GM23248 (cell line): ENCODE measurements around the gene FAM83F. TPM values are rescaled to one million over a fixed set of nuclear protein-coding genes. Genes with fewer than 3 reads are reported as not detected.

ENCODE experiments used
- DNase-seq: peaks from one replicate; pipeline ENCODE4 v3.0.0-alpha.2; 2015
- H2AFZ ChIP-seq: fragments of 200-600 bp; sonication (generic); 2 replicates; pipeline ENCODE4 v1.6.1; 2016; ENCODE audit warnings: antibody characterized with exemption
- H3F3A ChIP-seq: fragments of 200-600 bp; sonication (generic); 2 replicates; pipeline ENCODE4 v1.6.1; 2016; ENCODE audit warnings: mild to moderate bottlenecking, antibody characterized with exemption, mixed run types; ENCODE audit not compliant: insufficient read depth
- H3K27ac ChIP-seq: fragments of 200-600 bp; sonication (generic); 2 replicates; pipeline ENCODE4 v1.5.1; 2016; ENCODE audit warnings: mild to moderate bottlenecking
- H3K27me3 ChIP-seq: fragments of 200-600 bp; sonication (generic); replicated peaks from 2 replicates; pipeline ENCODE4 v1.6.1; 2016; ENCODE audit warnings: mild to moderate bottlenecking; ENCODE audit not compliant: insufficient read depth
- H3K36me3 ChIP-seq: fragments of 200-600 bp; sonication (generic); 2 replicates; pipeline ENCODE4 v1.6.1; 2016; ENCODE audit warnings: low read depth, mild to moderate bottlenecking
- H3K4me1 ChIP-seq: fragments of 200-600 bp; sonication (generic); 2 replicates; pipeline ENCODE4 v1.6.1; 2016; ENCODE audit warnings: mild to moderate bottlenecking; ENCODE audit not compliant: insufficient read depth
- H3K4me2 ChIP-seq: fragments of 200-600 bp; sonication (generic); one replicate; pipeline ENCODE4 v1.6.1; 2016; ENCODE audit warnings: mild to moderate bottlenecking; ENCODE audit not compliant: unreplicated experiment
- H3K4me3 ChIP-seq: fragments of 200-600 bp; sonication (generic); 2 replicates; pipeline ENCODE4 v1.5.1; 2016; ENCODE audit warnings: mild to moderate bottlenecking
- H3K79me2 ChIP-seq: fragments of 200-600 bp; sonication (generic); 2 replicates; pipeline ENCODE4 v1.6.1; 2016; ENCODE audit warnings: mild to moderate bottlenecking; ENCODE audit not compliant: insufficient read depth
- H3K9ac ChIP-seq: fragments of 200-600 bp; sonication (generic); 2 replicates; pipeline ENCODE4 v1.6.1; 2016; ENCODE audit warnings: mild to moderate bottlenecking
- H3K9me2 ChIP-seq: fragments of 200-600 bp; sonication (generic); 2 replicates; pipeline ENCODE4 v1.6.1; 2016; ENCODE audit warnings: mixed run types, mild to moderate bottlenecking, moderate library complexity; ENCODE audit not compliant: insufficient read depth
- H3K9me3 ChIP-seq: fragments of 200-600 bp; sonication (generic); one replicate; pipeline ENCODE4 v1.6.1; 2017; ENCODE audit warnings: low read depth
- H4K20me1 ChIP-seq: fragments of 200-600 bp; sonication (generic); 2 replicates; pipeline ENCODE4 v1.6.0; 2016; ENCODE audit not compliant: insufficient read depth
- EZH2 ChIP-seq: fragments of 200-600 bp; sonication (generic); IDR thresholded peaks from 2 replicates; pipeline ENCODE4 v1.6.1; 2018; ENCODE audit warnings: antibody characterized with exemption, mild to moderate bottlenecking; ENCODE audit not compliant: insufficient read depth, poor library complexity, severe bottlenecking
- EZH2phosphoT487 ChIP-seq: fragments of 200-600 bp; sonication (generic); IDR thresholded peaks from 2 replicates; pipeline ENCODE4 v1.6.1; 2018; ENCODE audit warnings: antibody characterized with exemption, moderate library complexity, mild to moderate bottlenecking, low read depth; ENCODE audit not compliant: insufficient read depth
- WGBS, 2 experiments: methylation state at CpG; one replicate each; pipeline ENCODE4 v1.1.6; 2015 to 2017; ENCODE audit warnings: low lambda C conversion rate in 2 of 2, low coverage in 1 of 2; ENCODE audit errors: missing lambda C conversion rate in 2 of 2; 5-methylcytosine and 5-hydroxymethylcytosine counted together
- in situ Hi-C: fragments of 300-500 bp; cut with MboI; formaldehyde crosslinking; loops from 2 replicates; pipeline ENCODE4 v1.15.0; 2020
- polyA plus RNA-seq: library from polyadenylated mRNA; unstranded; fragments of >200 nt; fragmentation: Nextera tagmentation; extraction: Ambion mirVana; gene quantifications from 2 replicates; pipeline ENCODE4 v1.2.1, GENCODE V29; 2016
- total RNA-seq: library from RNA; depleted of rRNA; stranded (reverse); fragments of >200 nt; shearing (Covaris generic); gene quantifications from 2 replicates; pipeline ENCODE4 v1.2.3, GENCODE V29; 2014

The FAM83F gene
- total and polyA plus RNA-seq, 2 experiments from 2014 or later, result not detected

- WGBS, 2 experiments, result 92% methylated on average over 5 of the region's 5 CpGs
- in situ Hi-C loops, result no loop called here
- no peak overlapping the region for H2AFZ ChIP-seq
- H3K4me1 ChIP-seq, result no peaks in the 10 kb centered on the region
- H3K4me3 ChIP-seq, result no peak overlapping the region
- no peak for DNase-seq
- TF ChIP-seq EZH2phosphoT487 (no peak), EZH2 (no peak)
- H3K27ac ChIP-seq, result no peak overlapping the region
- H3F3A ChIP-seq, result no peaks in the 10 kb centered on the region
- H3K27me3 ChIP-seq, result no peaks in the 10 kb centered on the region
- H3K4me2 ChIP-seq, result no peak overlapping the region
- no peak overlapping the region for H3K9ac ChIP-seq
- H4K20me1 ChIP-seq, result no peaks in the 10 kb centered on the region
- H3K36me3 ChIP-seq, result no peaks in the 10 kb centered on the region
- peaks cover 66% of the 10 kb centered on the region for H3K79me2 ChIP-seq
- no peaks in the 10 kb centered on the region for H3K9me3 ChIP-seq
- H3K9me2 ChIP-seq, result no peaks in the 10 kb centered on the region
These were observed 63.5 kb downstream of the FAM83F start for GRCh38 chr22:40058265-40058664.

GRCh38 chr22:40065981-40066380 lies 71.2 kb downstream of the FAM83F start:
- peaks cover 42% of the 10 kb centered on the region for H3K79me2 ChIP-seq
- DNase-seq, result no peak
- no peak for TF ChIP-seq EZH2phosphoT487
- no peak for TF ChIP-seq EZH2
- no peaks in the 10 kb centered on the region for H3K27me3 ChIP-seq
- no peaks in the 10 kb centered on the region; the same call in 1 of the 2 replicates for H4K20me1 ChIP-seq
- H3F3A ChIP-seq, result 0 out of 2 replicates have a peak, but pooled peaks cover 4% of the 10 kb centered on the region
- no peak overlapping the region for H3K4me3 ChIP-seq
- 96 to 97% methylated on average over 3 of the region's 3 CpGs for WGBS, 2 experiments
- H3K36me3 ChIP-seq, result no peaks in the 10 kb centered on the region
- H3K9ac ChIP-seq, result no peak overlapping the region
- no peak overlapping the region for H3K4me2 ChIP-seq
- H2AFZ ChIP-seq, result no peak overlapping the region
- no peak overlapping the region for H3K27ac ChIP-seq
- in situ Hi-C loops, result no loop called here
- no peaks in the 10 kb centered on the region for H3K9me3 ChIP-seq
- H3K9me2 ChIP-seq, result no peaks in the 10 kb centered on the region
- H3K4me1 ChIP-seq, result peaks cover 11% of the 10 kb centered on the region

GRCh38 chr22:40067639-40068038 lies 72.9 kb downstream of the FAM83F start:
- TF ChIP-seq EZH2 (no peak), EZH2phosphoT487 (no peak)
- Histone ChIP-seq H3K9ac (no peak overlapping the region), H3K27me3 (no peaks in the 10 kb centered on the region), H4K20me1 (no peaks in the 10 kb centered on the region; the same call in 1 of the 2 replicates), H3F3A (0 out of 2 replicates have a peak, but pooled peaks cover 4% of the 10 kb centered on the region), H3K36me3 (no peaks in the 10 kb centered on the region), H3K27ac (no peak overlapping the region), H3K9me2 (no peaks in the 10 kb centered on the region), H3K9me3 (no peaks in the 10 kb centered on the region), H3K4me1 (peaks cover 13% of the 10 kb centered on the region), H3K79me2 (peaks cover 33% of the 10 kb centered on the region; the same call in 1 of the 2 replicates), H2AFZ (no peak overlapping the region), H3K4me3 (no peak overlapping the region), H3K4me2 (no peak overlapping the region)
- WGBS, 2 experiments, result 79 to 88% methylated on average over 2 of the region's 2 CpGs
- in situ Hi-C loops, result no loop called here
- DNase-seq, result no peak

- Histone ChIP-seq H3F3A (0 out of 2 replicates have a peak, but pooled peaks cover 4% of the 10 kb centered on the region), H3K4me3 (no peak overlapping the region), H3K9ac (no peak overlapping the region), H2AFZ (no peak overlapping the region), H3K27me3 (no peaks in the 10 kb centered on the region), H4K20me1 (no peaks in the 10 kb centered on the region; the same call in 1 of the 2 replicates), H3K9me2 (no peaks in the 10 kb centered on the region), H3K4me1 (peaks cover 13% of the 10 kb centered on the region), H3K27ac (no peak overlapping the region), H3K4me2 (no peak overlapping the region), H3K79me2 (peaks cover 15% of the 10 kb centered on the region; the same call in 1 of the 2 replicates), H3K9me3 (no peaks in the 10 kb centered on the region), H3K36me3 (no peaks in the 10 kb centered on the region)
- peak; percentile 59 for DNase-seq
- TF ChIP-seq EZH2phosphoT487 (no peak), EZH2 (no peak)
- in situ Hi-C loops, result no loop called here
These were observed 75.9 kb downstream of the FAM83F start for GRCh38 chr22:40070701-40071100.

- TF ChIP-seq EZH2, result no peak
- no peak for TF ChIP-seq EZH2phosphoT487
- Histone ChIP-seq H3K9me2 (no peaks in the 10 kb centered on the region), H2AFZ (no peak overlapping the region), H3K4me3 (no peak overlapping the region), H3K79me2 (peaks cover 19% of the 10 kb centered on the region; the same call in 1 of the 2 replicates), H3K36me3 (no peaks in the 10 kb centered on the region), H3K4me2 (no peak overlapping the region), H3F3A (0 out of 2 replicates have a peak, but pooled peaks cover 6% of the 10 kb centered on the region), H3K4me1 (peaks cover 16% of the 10 kb centered on the region), H4K20me1 (no peaks in the 10 kb centered on the region; the same call in 1 of the 2 replicates), H3K27ac (no peak overlapping the region), H3K9ac (no peak overlapping the region), H3K9me3 (no peaks in the 10 kb centered on the region), H3K27me3 (no peaks in the 10 kb centered on the region)
- no peak for DNase-seq
- in situ Hi-C loops, result no loop called here
- WGBS, 2 experiments, result 92 to 94% methylated on average over 8 of the region's 8 CpGs
These were observed 77.0 kb downstream of the FAM83F start for GRCh38 chr22:40071720-40072119.
